Lung (tissue), 12 donors: ENCODE measurements around the gene LRRC17. TPM values are rescaled to one million over a fixed set of nuclear protein-coding genes. Genes with fewer than 3 reads are reported as not detected.

Source experiments
- ATAC-seq: fragments of 200-7000 bp; cut with Tn5 transposase; one replicate; pipeline ENCODE4 v1.9.1; 2020; ENCODE audit warnings: moderate number of reproducible peaks; ENCODE audit not compliant: insufficient read depth, low FRiP score
- DNase-seq, 3 donors: peaks; one replicate each; pipeline ENCODE4 v3.0.0-alpha.2; 2013 to 2017
- H3K27ac ChIP-seq, 2 donors: one replicate each; pipeline ENCODE4 v1.5.1; 2013; ENCODE audit warnings: mild to moderate bottlenecking in 2 of 2, moderate library complexity in 2 of 2, control low read depth in 1 of 2, inconsistent platforms in 1 of 2, low read depth in 1 of 2, low read length in 1 of 2
- H3K27me3 ChIP-seq, 3 donors: one replicate each; pipeline ENCODE4 v1.5.1; 2013; ENCODE audit warnings: low read length in 2 of 3; ENCODE audit not compliant: control insufficient read depth in 3 of 3, insufficient read depth in 3 of 3
- H3K36me3 ChIP-seq, 4 donors: one replicate each; pipeline ENCODE4 v1.5.1; 2013; ENCODE audit warnings: low read length in 4 of 4, mild to moderate bottlenecking in 1 of 4, moderate library complexity in 1 of 4; ENCODE audit not compliant: control insufficient read depth in 4 of 4, insufficient read depth in 4 of 4
- H3K4me1 ChIP-seq, 5 donors: one replicate each; pipeline ENCODE4 v1.5.1; 2013; ENCODE audit warnings: low read length in 5 of 5, mild to moderate bottlenecking in 2 of 5, moderate library complexity in 1 of 5; ENCODE audit not compliant: control insufficient read depth in 5 of 5, insufficient read depth in 5 of 5
- H3K4me3 ChIP-seq: one replicate; pipeline ENCODE4 v1.5.1; 2013; ENCODE audit warnings: mild to moderate bottlenecking, control low read depth, moderate library complexity
- H3K9ac ChIP-seq, 2 donors: one replicate each; pipeline ENCODE4 v1.5.1; 2013; ENCODE audit warnings: low read length in 2 of 2, control low read depth in 1 of 2; ENCODE audit not compliant: insufficient read depth in 1 of 2
- H3K9me3 ChIP-seq, 4 donors: one replicate each; pipeline ENCODE4 v1.5.1; 2013; ENCODE audit warnings: low read length in 3 of 4, mild to moderate bottlenecking in 1 of 4, moderate library complexity in 1 of 4; ENCODE audit not compliant: control insufficient read depth in 4 of 4, insufficient read depth in 3 of 4
- CTCF ChIP-seq: IDR thresholded peaks from 2 replicates; pipeline ENCODE4 v1.5.1; 2012; ENCODE audit warnings: mild to moderate bottlenecking; ENCODE audit errors: control extremely low read depth, extremely low read depth
- WGBS, 2 donors: extraction: QIAGEN DNeasy Blood & Tissue Kit; methylation state at CpG; one replicate each; pipeline ENCODE4 v1.1.7; 2013; 5-methylcytosine and 5-hydroxymethylcytosine counted together
- polyA plus RNA-seq, 2 donors: library from polyadenylated mRNA; stranded (reverse); fragments of 200-250 nt; gene quantifications; one replicate each; pipeline ENCODE4 v1.2.1, GENCODE V29; 2013
- total RNA-seq, 2 donors: library from RNA; depleted of rRNA in 1 of 2; stranded (reverse); fragments of >200 nt in 1 of 2; gene quantifications; one replicate each; pipeline ENCODE4 v1.2.1, GENCODE V29; 2014 to 2021
- donor health status: control.
- donor health status: control.
- donor health status: Bipolar disorder and iron deficiency.
- donor health status: healthy.
- donor health status: DM: yes; HTN: yes; CAD: no.

LRRC17 gene
- total and polyA plus RNA-seq, 4 donors: 0.63 to 81.6 (median 2.2) TPM

- peaks cover 0 to 2% (median 0%) of the 10 kb centered on the region in 4 donors for H3K9me3 ChIP-seq
- H3K27ac ChIP-seq: no peak overlapping the region
- no peaks in the 10 kb centered on the region for H3K4me1 ChIP-seq
- peak in 2 of 3 donors; percentile 26 to 49 for DNase-seq
- no peaks in the 10 kb centered on the region for H3K36me3 ChIP-seq
- 53 to 70% methylated on average over 6 of the region's 6 CpGs for WGBS, 2 donors
- H3K9ac ChIP-seq: no peak overlapping the region
- H3K4me3 ChIP-seq: no peak overlapping the region
- no peak for TF ChIP-seq CTCF
- no peak for ATAC-seq
- H3K27me3 ChIP-seq: no peaks in the 10 kb centered on the region
These were observed 29.5 kb upstream of the LRRC17 start for GRCh38 chr7:102883098-102883860.

DNA sequence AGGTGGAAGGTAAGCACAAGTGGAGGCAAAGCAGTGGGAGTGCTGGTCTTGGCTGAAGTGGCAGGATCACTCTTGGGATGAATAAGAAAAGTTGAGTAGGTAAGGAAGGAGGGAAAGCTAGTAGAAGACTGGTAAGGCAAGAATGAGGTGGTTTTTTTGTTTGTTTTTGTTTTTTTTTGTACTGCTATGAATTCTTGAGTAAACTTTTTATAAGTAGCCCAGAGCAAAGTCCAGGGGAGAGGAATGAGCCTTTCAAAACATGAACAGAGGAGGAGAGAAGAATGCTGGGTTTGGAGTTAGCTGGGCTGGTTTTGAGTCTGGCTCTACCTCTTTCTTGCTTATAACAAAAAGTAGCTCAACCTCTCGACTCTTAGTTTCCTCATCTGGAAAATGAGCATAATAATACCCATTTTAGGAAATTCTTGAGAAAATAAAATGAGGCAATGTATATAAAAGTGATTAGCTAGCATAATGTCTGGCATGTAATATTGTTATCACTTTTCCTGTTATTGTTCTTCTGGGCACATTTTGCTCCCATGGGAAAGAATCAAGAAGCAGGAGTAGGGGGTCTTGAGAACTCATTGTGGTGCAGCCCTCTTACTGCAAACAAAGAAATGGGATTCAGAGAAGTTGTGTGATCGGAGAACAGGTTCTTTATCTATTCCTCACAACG, 24.1 kb upstream of the LRRC17 start:
- H3K4me3 ChIP-seq: no peak overlapping the region
- peaks cover 0 to 36% (median 10%) of the 10 kb centered on the region in 5 donors for H3K4me1 ChIP-seq
- no peak overlapping the region for H3K27ac ChIP-seq
- no peak for DNase-seq
- ATAC-seq: no peak
- H3K36me3 ChIP-seq: no peaks in the 10 kb centered on the region
- no peaks in the 10 kb centered on the region for H3K9me3 ChIP-seq
- TF ChIP-seq CTCF: no peak
- H3K9ac ChIP-seq: no peak overlapping the region
- 82 to 87% methylated on average over 3 of the region's 3 CpGs for WGBS, 2 donors
- H3K27me3 ChIP-seq: no peaks in the 10 kb centered on the region

DNA sequence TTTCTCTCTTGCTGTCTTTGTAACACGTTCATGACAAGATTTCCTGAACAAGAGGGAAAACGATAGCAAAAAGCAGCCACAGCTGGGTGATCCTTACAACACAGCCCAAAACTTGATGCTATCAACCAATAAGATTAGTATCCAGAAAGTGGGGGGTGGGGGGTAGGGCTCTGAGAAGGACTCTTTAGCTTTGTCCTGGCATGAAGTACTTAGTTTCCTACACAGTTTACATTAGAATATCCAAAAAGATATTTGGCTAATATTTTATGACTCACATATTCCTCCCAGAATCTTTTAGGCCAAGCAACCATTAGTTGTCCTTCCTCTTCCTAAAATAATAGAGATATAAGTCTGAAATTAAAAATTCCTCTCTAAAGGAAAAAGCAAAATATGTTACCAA, 22.9 kb upstream of the LRRC17 start:
- no peak for TF ChIP-seq CTCF
- ATAC-seq (no peak), DNase-seq (peak; percentile 74 to 93 (median 93))
- Histone ChIP-seq H3K27ac (no peak overlapping the region), H3K9ac (no peak overlapping the region), H3K27me3 (no peaks in the 10 kb centered on the region), H3K9me3 (no peaks in the 10 kb centered on the region), H3K36me3 (no peaks in the 10 kb centered on the region), H3K4me3 (no peak overlapping the region), H3K4me1 (peaks cover 0 to 36% (median 10%) of the 10 kb centered on the region in 5 donors)
- 31 to 50% methylated on average over 2 of the region's 2 CpGs for WGBS, 2 donors
